Mucosa of stomach (tissue), 1 donor: ENCODE measurements around the gene HMGN3.

Source experiments
- H3K27me3 ChIP-seq: one replicate; pipeline ENCODE4 v1.7.0; 2013; ENCODE audit warnings: mild to moderate bottlenecking, low read length; ENCODE audit not compliant: control insufficient read depth, insufficient read depth
- H3K36me3 ChIP-seq: one replicate; pipeline ENCODE4 v1.7.0; 2013; ENCODE audit warnings: low read length; ENCODE audit not compliant: control insufficient read depth, insufficient read depth
- H3K4me1 ChIP-seq: one replicate; pipeline ENCODE4 v1.7.0; 2013; ENCODE audit warnings: mild to moderate bottlenecking, low read length; ENCODE audit not compliant: control insufficient read depth, insufficient read depth
- H3K4me3 ChIP-seq: one replicate; pipeline ENCODE4 v1.7.0; 2013; ENCODE audit warnings: low read length
- H3K9ac ChIP-seq: one replicate; pipeline ENCODE4 v1.7.0; 2013; ENCODE audit warnings: mild to moderate bottlenecking, low read length, moderate library complexity
- H3K9me3 ChIP-seq: one replicate; pipeline ENCODE4 v1.7.0; 2013; ENCODE audit warnings: mild to moderate bottlenecking, low read length, moderate library complexity; ENCODE audit not compliant: control insufficient read depth
- donor health status: Pancreatic carcinoma.

Gene HMGN3

GRCh38 chr6:79231101-79231500 is 3.4 kb downstream of the HMGN3 start:
- H3K36me3 ChIP-seq: no peaks in the 10 kb centered on the region
- no peak overlapping the region for H3K9ac ChIP-seq
- H3K4me3 ChIP-seq: no peak overlapping the region
- H3K9me3 ChIP-seq: no peaks in the 10 kb centered on the region
- H3K4me1 ChIP-seq: no peaks in the 10 kb centered on the region
- H3K27me3 ChIP-seq: no peaks in the 10 kb centered on the region

GRCh38 chr6:79230149-79230548 is 4.3 kb downstream of the HMGN3 start:
- Histone ChIP-seq H3K9ac (no peak overlapping the region), H3K4me3 (no peak overlapping the region), H3K36me3 (no peaks in the 10 kb centered on the region), H3K9me3 (no peaks in the 10 kb centered on the region), H3K27me3 (no peaks in the 10 kb centered on the region), H3K4me1 (no peaks in the 10 kb centered on the region)

GRCh38 chr6:79227445-79227844 is 7.0 kb downstream of the HMGN3 start:
- Histone ChIP-seq H3K9me3 (no peaks in the 10 kb centered on the region), H3K27me3 (no peaks in the 10 kb centered on the region), H3K9ac (no peak overlapping the region), H3K4me1 (no peaks in the 10 kb centered on the region), H3K36me3 (no peaks in the 10 kb centered on the region), H3K4me3 (no peak overlapping the region)

- H3K9me3 ChIP-seq: no peaks in the 10 kb centered on the region
- no peaks in the 10 kb centered on the region for H3K36me3 ChIP-seq
- H3K27me3 ChIP-seq: no peaks in the 10 kb centered on the region
- H3K9ac ChIP-seq: no peak overlapping the region
- no peaks in the 10 kb centered on the region for H3K4me1 ChIP-seq
- H3K4me3 ChIP-seq: no peak overlapping the region
Measured at GRCh38 chr6:79226660-79227059, 7.8 kb downstream of the HMGN3 start.

GRCh38 chr6:79225717-79226599 is 8.5 kb downstream of the HMGN3 start:
- Histone ChIP-seq H3K9me3 (no peaks in the 10 kb centered on the region), H3K27me3 (no peaks in the 10 kb centered on the region), H3K9ac (no peak overlapping the region), H3K4me1 (no peaks in the 10 kb centered on the region), H3K4me3 (no peak overlapping the region), H3K36me3 (no peaks in the 10 kb centered on the region)

GRCh38 chr6:79223611-79224404 is 10.7 kb downstream of the HMGN3 start:
- Histone ChIP-seq H3K4me1 (no peaks in the 10 kb centered on the region), H3K36me3 (no peaks in the 10 kb centered on the region), H3K4me3 (no peak overlapping the region), H3K9me3 (no peaks in the 10 kb centered on the region), H3K9ac (no peak overlapping the region), H3K27me3 (no peaks in the 10 kb centered on the region)

GRCh38 chr6:79215213-79215824 is 19.2 kb downstream of the HMGN3 start:
- Histone ChIP-seq H3K36me3 (no peaks in the 10 kb centered on the region), H3K9me3 (no peaks in the 10 kb centered on the region), H3K4me1 (peaks cover 5% of the 10 kb centered on the region), H3K4me3 (no peak overlapping the region), H3K9ac (no peak overlapping the region), H3K27me3 (no peaks in the 10 kb centered on the region)

GRCh38 chr6:79212859-79213258 is 21.6 kb downstream of the HMGN3 start:
- Histone ChIP-seq H3K27me3 (no peaks in the 10 kb centered on the region), H3K36me3 (no peaks in the 10 kb centered on the region), H3K9me3 (no peaks in the 10 kb centered on the region), H3K4me1 (peaks cover 5% of the 10 kb centered on the region), H3K9ac (no peak overlapping the region), H3K4me3 (no peak overlapping the region)

GRCh38 chr6:79208816-79209215 is 25.7 kb downstream of the HMGN3 start:
- H3K36me3 ChIP-seq: no peaks in the 10 kb centered on the region
- no peak overlapping the region for H3K9ac ChIP-seq
- no peaks in the 10 kb centered on the region for H3K4me1 ChIP-seq
- H3K9me3 ChIP-seq: no peaks in the 10 kb centered on the region
- H3K27me3 ChIP-seq: no peaks in the 10 kb centered on the region
- no peak overlapping the region for H3K4me3 ChIP-seq

GRCh38 chr6:79203753-79204253 is 30.7 kb downstream of the HMGN3 start:
- no peak overlapping the region for H3K4me3 ChIP-seq
- no peaks in the 10 kb centered on the region for H3K36me3 ChIP-seq
- H3K27me3 ChIP-seq: no peaks in the 10 kb centered on the region
- no peaks in the 10 kb centered on the region for H3K9me3 ChIP-seq
- no peaks in the 10 kb centered on the region for H3K4me1 ChIP-seq
- no peak overlapping the region for H3K9ac ChIP-seq

- Histone ChIP-seq H3K27me3 (no peaks in the 10 kb centered on the region), H3K9me3 (no peaks in the 10 kb centered on the region), H3K9ac (no peak overlapping the region), H3K4me3 (no peak overlapping the region), H3K36me3 (no peaks in the 10 kb centered on the region), H3K4me1 (no peaks in the 10 kb centered on the region)
Measured at GRCh38 chr6:79202556-79202955, 31.9 kb downstream of the HMGN3 start.

GRCh38 chr6:79201983-79202382 is 32.5 kb downstream of the HMGN3 start:
- no peaks in the 10 kb centered on the region for H3K36me3 ChIP-seq
- no peak overlapping the region for H3K4me3 ChIP-seq
- no peaks in the 10 kb centered on the region for H3K9me3 ChIP-seq
- no peaks in the 10 kb centered on the region for H3K27me3 ChIP-seq
- no peak overlapping the region for H3K9ac ChIP-seq
- H3K4me1 ChIP-seq: no peaks in the 10 kb centered on the region
